Measurements from ENCODE around the gene HID1. TPM values are rescaled to one million over a fixed set of nuclear protein-coding genes. Genes with fewer than 3 reads are reported as not detected.

HID1 gene
- total RNA-seq, 3 donors from 2014 or later = 29.9 to 56.9 (median 47.4) TPM

DNA sequence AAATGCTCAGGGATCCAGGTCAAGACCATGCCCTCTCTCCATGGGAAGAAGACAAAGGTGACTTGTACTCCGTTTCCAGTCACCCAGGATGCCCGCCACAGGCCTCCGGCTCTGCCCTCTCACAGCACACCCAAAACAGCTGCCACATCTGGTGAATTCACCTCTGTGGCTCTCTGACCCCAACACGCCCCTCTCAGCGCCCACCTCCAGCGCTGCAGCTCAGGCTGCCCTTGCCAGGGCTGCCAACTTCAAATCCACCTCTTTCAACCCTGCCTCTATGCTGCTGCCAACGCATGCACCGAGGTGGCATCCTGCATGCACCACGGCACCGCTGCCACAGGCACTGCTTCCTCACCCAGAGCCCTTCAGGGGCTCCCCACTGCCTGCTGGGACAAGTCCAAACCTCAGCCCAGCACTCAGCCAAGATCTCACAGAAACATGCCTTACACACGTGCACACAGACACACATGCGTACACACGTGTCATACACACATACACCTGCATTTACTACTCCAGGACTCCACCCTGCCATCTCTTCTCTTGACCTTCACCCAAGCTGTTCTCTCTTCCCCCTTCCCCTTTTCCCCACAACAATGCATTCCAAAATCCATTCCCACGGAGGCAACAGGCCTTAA is 7.5 kb downstream of the HID1 start:
- TF ChIP-seq CTCF (IDR thresholded peaks at IDR 0.05) = no peak
- H3K9me3 ChIP-seq = no peaks in the 10 kb centered on the region
- H3K36me3 ChIP-seq (ENCODE audit: low read depth) = no peaks in the 10 kb centered on the region
- ATAC-seq (no peak), DNase-seq (no peak)
- H3K4me3 ChIP-seq = no peak overlapping the region
- H3K4me1 ChIP-seq (ENCODE audit: low read depth) = peaks cover 6% of the 10 kb centered on the region
- intact Hi-C loops (cut with DNase I, micrococcal nuclease) = no loop called here

DNA sequence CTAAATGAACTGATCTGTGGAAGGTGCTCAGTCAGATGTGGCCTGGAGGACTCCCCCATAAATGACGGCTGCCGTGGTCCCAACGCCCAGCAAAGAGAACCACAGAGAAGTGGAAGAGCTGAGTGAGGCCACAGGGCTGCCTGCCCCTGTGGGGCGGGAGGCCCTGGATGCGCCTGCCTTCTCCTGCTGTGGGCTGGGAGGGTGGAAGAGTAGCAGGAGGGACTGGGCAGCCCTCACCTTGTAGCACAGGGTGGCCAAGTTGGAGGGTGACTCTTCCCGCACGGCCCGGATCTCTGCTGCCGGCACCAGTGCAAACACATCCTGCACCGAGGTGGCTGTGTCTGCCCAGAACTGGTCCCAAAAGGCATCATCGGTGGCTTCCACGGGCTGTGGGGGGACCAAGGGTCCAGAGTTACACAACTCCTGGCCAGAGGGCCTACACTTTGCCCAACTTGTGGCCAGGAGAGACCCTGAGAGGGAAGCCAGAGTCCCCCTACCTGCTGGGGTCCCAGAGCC is 8.3 kb downstream of the HID1 start:
- no peak for TF ChIP-seq CTCF (IDR thresholded peaks at IDR 0.05)
- no peak for ATAC-seq
- H3K4me3 ChIP-seq = no peak overlapping the region
- intact Hi-C loops (cut with DNase I, micrococcal nuclease) = no loop called here
- peaks cover 6% of the 10 kb centered on the region for H3K4me1 ChIP-seq (ENCODE audit: low read depth)
- H3K9me3 ChIP-seq = no peaks in the 10 kb centered on the region
- DNase-seq = no peak
- H3K36me3 ChIP-seq (ENCODE audit: low read depth) = no peaks in the 10 kb centered on the region

GRCh38 chr17:74963656-74964055 is 8.9 kb downstream of the HID1 start:
- Histone ChIP-seq H3K9me3 (no peaks in the 10 kb centered on the region), H3K4me3 (no peak overlapping the region), H3K36me3 (ENCODE audit: low read depth) (no peaks in the 10 kb centered on the region), H3K4me1 (ENCODE audit: low read depth) (peaks cover 6% of the 10 kb centered on the region)
- no peak for ATAC-seq
- no peak for DNase-seq
- intact Hi-C loops (cut with DNase I, micrococcal nuclease) = no loop called here
- no peak for TF ChIP-seq CTCF (IDR thresholded peaks at IDR 0.05)

GRCh38 chr17:74962622-74963394 is 9.8 kb downstream of the HID1 start:
- Histone ChIP-seq H3K36me3 (ENCODE audit: low read depth) (no peaks in the 10 kb centered on the region), H3K4me1 (ENCODE audit: low read depth) (no peaks in the 10 kb centered on the region), H3K4me3 (no peak overlapping the region), H3K9me3 (no peaks in the 10 kb centered on the region)
- TF ChIP-seq CTCF (IDR thresholded peaks at IDR 0.05) = no peak
- DNase-seq (no peak), ATAC-seq (no peak)
- intact Hi-C loops (cut with DNase I, micrococcal nuclease) = no loop called here

GRCh38 chr17:74961657-74962350 is 10.8 kb downstream of the HID1 start:
- no peaks in the 10 kb centered on the region for H3K36me3 ChIP-seq (ENCODE audit: low read depth)
- ATAC-seq (peak; percentile 85), DNase-seq (peak; percentile 79 to 95 (median 89))
- H3K9me3 ChIP-seq = no peaks in the 10 kb centered on the region
- no peak overlapping the region for H3K4me3 ChIP-seq
- peak; percentile 33 for TF ChIP-seq CTCF (IDR thresholded peaks at IDR 0.05)
- no peaks in the 10 kb centered on the region for H3K4me1 ChIP-seq (ENCODE audit: low read depth)
- intact Hi-C loops (cut with DNase I, micrococcal nuclease) = no loop called here

Measured in mucosa of descending colon (tissue), 3 donors.